ENCODE data around the gene GTF3C2.
A peak's percentile ranks its signal among the peaks of the same experiment; 100 is the strongest.
"Not testable (repeated sequence)": the region's sequence is repeated elsewhere in the genome, so short reads cannot be mapped to it uniquely, and the experiment has no call there.

GTF3C2 gene

GRCh38 chr2:27370816-27371620 is 14.5 kb upstream of the GTF3C2 start:
- peak; percentile 49 for DNase-seq

- peak; percentile 100 for DNase-seq
Measured at GRCh38 chr2:27370026-27370815, 13.7 kb upstream of the GTF3C2 start, which contains the start of the genes EIF2B4 and SNX17. TSS of gene EIF2B4 (minus strand) at chr2:27370338. CDS start at chr2:27370314, 24 bp downstream. TSS of gene SNX17 (plus strand) at chr2:27370616. CDS start at chr2:27370744, 128 bp downstream.

GRCh38 chr2:27369471-27370025 is 13.0 kb upstream of the GTF3C2 start:
- DNase-seq, result no peak

GRCh38 chr2:27363933-27364332 is 7.4 kb upstream of the GTF3C2 start:
- no peak for DNase-seq

- no peak for DNase-seq
Measured at GRCh38 chr2:27362678-27363420, 6.3 kb upstream of the GTF3C2 start.

GRCh38 chr2:27356056-27356381 is 545 bp downstream of the GTF3C2 start:
- DNase-seq, result no peak

- DNase-seq, result no peak
Measured at GRCh38 chr2:27354597-27354927, 2.0 kb downstream of the GTF3C2 start.

- DNase-seq, result no peak
Measured at GRCh38 chr2:27353762-27354596, 2.6 kb downstream of the GTF3C2 start.

- not testable (repeated sequence) for DNase-seq
Measured at GRCh38 chr2:27353386-27353761, 3.2 kb downstream of the GTF3C2 start.

- DNase-seq, result no peak
Measured at GRCh38 chr2:27351802-27352598, 4.6 kb downstream of the GTF3C2 start.

GRCh38 chr2:27350106-27350693 is 6.4 kb downstream of the GTF3C2 start:
- DNase-seq, result no peak

GRCh38 chr2:27347641-27348040 is 8.9 kb downstream of the GTF3C2 start:
- DNase-seq, result no peak

- DNase-seq, result no peak
Measured at GRCh38 chr2:27336173-27336572, 20.4 kb downstream of the GTF3C2 start.

GRCh38 chr2:27335311-27335710 is 21.3 kb downstream of the GTF3C2 start:
- DNase-seq, result no peak

- no peak for DNase-seq
Measured at GRCh38 chr2:27324720-27325119, 31.8 kb downstream of the GTF3C2 start.

GRCh38 chr2:27323596-27324285 is 32.8 kb downstream of the GTF3C2 start:
- DNase-seq, result no peak

GRCh38 chr2:27322766-27323595 is 33.6 kb downstream of the GTF3C2 start, which contains the start of gene MPV17:
TSS of gene MPV17 (minus strand) at chr2:27323097. CDS start at chr2:27322517, 580 bp downstream.
- peak; percentile 94 for DNase-seq

GRCh38 chr2:27322301-27322765 is 34.2 kb downstream of the GTF3C2 start:
- peak; percentile 25 for DNase-seq

GRCh38 chr2:27320958-27321543 is 35.5 kb downstream of the GTF3C2 start:
- no peak for DNase-seq
